IPS-18c (cell line): ENCODE data around the gene ZNF561.
"Not testable (repeated sequence)": the region's sequence is repeated elsewhere in the genome, so short reads cannot be mapped to it uniquely, and the experiment has no call there.

Source experiments
- H3K4me3 ChIP-seq: 2 replicates; pipeline ENCODE4 v1.7.0; 2013; ENCODE audit warnings: low read depth, mild to moderate bottlenecking, low read length, moderate library complexity; ENCODE audit not compliant: insufficient read depth
- H3K9me3 ChIP-seq: one replicate; pipeline ENCODE4 v1.6.1; 2013; ENCODE audit warnings: mild to moderate bottlenecking, low read length, moderate library complexity; ENCODE audit not compliant: control insufficient read depth, insufficient read depth

Gene ZNF561

GRCh38 chr19:9597027-9597426 lies 24.0 kb downstream of the ZNF561 start:
- H3K9me3 ChIP-seq = no peaks in the 10 kb centered on the region
- no peak overlapping the region for H3K4me3 ChIP-seq

GRCh38 chr19:9586764-9587163 lies 34.3 kb downstream of the ZNF561 start:
- no peak overlapping the region for H3K4me3 ChIP-seq

GRCh38 chr19:9584073-9584833 lies 36.8 kb downstream of the ZNF561 start, which contains the start of gene ZNF121:
Gene ZNF121 (minus strand): TSS chr19:9584504. CDS start chr19:9568097, 16,407 bp downstream.
- Histone ChIP-seq H3K9me3 (peaks cover 4% of the 10 kb centered on the region), H3K4me3 (peak within 1 kb of the TSS; percentile 96)

More at GRCh38 chr19:9586764-9587163, 34.3 kb downstream of the ZNF561 start:
- H3K9me3 ChIP-seq = no peaks in the 10 kb centered on the region

GRCh38 chr19:9582081-9582725 lies 38.8 kb downstream of the ZNF561 start:
- H3K4me3 ChIP-seq = peak overlapping the region; percentile 96
- H3K9me3 ChIP-seq = not testable (repeated sequence)

GRCh38 chr19:9580728-9581127 lies 40.3 kb downstream of the ZNF561 start:
- Histone ChIP-seq H3K4me3 (peak overlapping the region; percentile 12; the same call in 1 of the 2 replicates), H3K9me3 (peaks cover 4% of the 10 kb centered on the region)

- Histone ChIP-seq H3K9me3 (peaks cover 46% of the 10 kb centered on the region), H3K4me3 (no peak overlapping the region)
Observed at GRCh38 chr19:9570255-9570654, 50.8 kb downstream of the ZNF561 start.

GRCh38 chr19:9566729-9567128 lies 54.3 kb downstream of the ZNF561 start:
- Histone ChIP-seq H3K4me3 (no peak overlapping the region), H3K9me3 (peaks cover 38% of the 10 kb centered on the region)

- peaks cover 38% of the 10 kb centered on the region for H3K9me3 ChIP-seq
- H3K4me3 ChIP-seq = no peak overlapping the region
Observed at GRCh38 chr19:9565900-9566705, 54.9 kb downstream of the ZNF561 start.
